Measurements from ENCODE around the gene MEPCE.
"Not testable (repeated sequence)": the region's sequence is repeated elsewhere in the genome, so short reads cannot be mapped to it uniquely, and the experiment has no call there.

MEPCE gene, protein sequence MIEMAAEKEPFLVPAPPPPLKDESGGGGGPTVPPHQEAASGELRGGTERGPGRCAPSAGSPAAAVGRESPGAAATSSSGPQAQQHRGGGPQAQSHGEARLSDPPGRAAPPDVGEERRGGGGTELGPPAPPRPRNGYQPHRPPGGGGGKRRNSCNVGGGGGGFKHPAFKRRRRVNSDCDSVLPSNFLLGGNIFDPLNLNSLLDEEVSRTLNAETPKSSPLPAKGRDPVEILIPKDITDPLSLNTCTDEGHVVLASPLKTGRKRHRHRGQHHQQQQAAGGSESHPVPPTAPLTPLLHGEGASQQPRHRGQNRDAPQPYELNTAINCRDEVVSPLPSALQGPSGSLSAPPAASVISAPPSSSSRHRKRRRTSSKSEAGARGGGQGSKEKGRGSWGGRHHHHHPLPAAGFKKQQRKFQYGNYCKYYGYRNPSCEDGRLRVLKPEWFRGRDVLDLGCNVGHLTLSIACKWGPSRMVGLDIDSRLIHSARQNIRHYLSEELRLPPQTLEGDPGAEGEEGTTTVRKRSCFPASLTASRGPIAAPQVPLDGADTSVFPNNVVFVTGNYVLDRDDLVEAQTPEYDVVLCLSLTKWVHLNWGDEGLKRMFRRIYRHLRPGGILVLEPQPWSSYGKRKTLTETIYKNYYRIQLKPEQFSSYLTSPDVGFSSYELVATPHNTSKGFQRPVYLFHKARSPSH

GRCh38 chr7:100429637-100430492, at the start of gene MEPCE:
MEPCE (plus strand) TSS chr7:100429831; CDS start chr7:100430019, 188 bp downstream.
- POLR2A ChIA-PET (ENCODE audit: low non-redundant PET): interaction anchor here (0.6 to 1.3 kb wide), 7 partner anchors 11 to 667 kb away, joined by 3 to 7 read pairs (median 3); partner anchors contain the start of genes AP4M1 and MCM7
- no peak for TF ChIP-seq CTCF (conservative IDR thresholded peaks at IDR 0.05; ENCODE audit: low read depth)
- CTCF ChIA-PET: interaction anchor here (0.6 to 1.1 kb wide), 4 partner anchors 21 to 134 kb away, joined by 3 to 6 read pairs (median 4); no protein-coding TSS in a partner anchor
- peak; percentile 99 for DNase-seq (ENCODE audit: low spot score)
- peak within 1 kb of the TSS; percentile 95 for H3K27ac ChIP-seq

- no peak overlapping the region for H3K27ac ChIP-seq
- TF ChIP-seq CTCF (conservative IDR thresholded peaks at IDR 0.05; ENCODE audit: low read depth): no peak
- DNase-seq (ENCODE audit: low spot score): no peak
- ChIA-PET POLR2A (ENCODE audit: low non-redundant PET) (no interaction called here), CTCF (interaction anchor here (0.7 kb wide), 1 partner anchor 980 kb away, joined by 6 read pairs; no protein-coding TSS in a partner anchor)
These were observed 49.4 kb upstream of the MEPCE start for GRCh38 chr7:100380196-100380595.

DNA sequence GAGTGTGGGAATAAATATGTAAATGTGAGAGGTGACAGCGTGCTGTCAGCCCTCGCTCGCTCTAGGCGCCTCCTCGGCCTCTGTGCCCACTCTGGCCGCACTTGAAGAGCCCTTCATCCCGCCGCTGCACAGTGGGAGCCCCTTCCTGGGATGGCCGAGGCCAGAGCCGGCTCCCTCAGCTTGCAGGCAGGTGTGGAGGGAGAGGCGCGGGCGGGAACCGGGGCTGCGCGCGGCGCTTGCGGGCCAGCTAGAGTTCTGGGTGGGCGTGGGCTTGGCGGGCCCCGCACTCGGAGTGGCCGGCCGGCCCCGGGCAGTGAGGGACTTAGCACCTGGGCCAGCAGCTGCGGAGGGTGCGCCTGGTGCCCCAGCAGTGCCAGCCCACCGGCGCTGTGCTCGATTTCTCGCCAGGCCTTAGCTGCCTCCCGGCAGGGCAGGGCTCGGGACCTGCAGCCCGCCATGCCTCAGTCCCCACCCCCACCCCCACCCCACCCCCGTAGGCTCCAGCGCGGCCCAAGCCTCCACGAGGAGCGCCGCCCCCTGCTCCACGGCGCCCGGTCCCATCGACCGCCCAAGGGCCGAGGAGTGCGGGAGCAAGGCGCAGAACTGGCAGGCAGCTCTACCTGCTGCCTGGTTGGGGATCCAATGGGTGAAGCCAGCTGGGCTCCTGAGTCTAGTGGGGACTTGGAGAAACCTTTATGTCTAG, 47.9 kb upstream of the MEPCE start:
- H3K27ac ChIP-seq; CTCF ChIA-PET; POLR2A ChIA-PET (ENCODE audit: low non-redundant PET); DNase-seq (ENCODE audit: low spot score): not testable (repeated sequence)

DNA sequence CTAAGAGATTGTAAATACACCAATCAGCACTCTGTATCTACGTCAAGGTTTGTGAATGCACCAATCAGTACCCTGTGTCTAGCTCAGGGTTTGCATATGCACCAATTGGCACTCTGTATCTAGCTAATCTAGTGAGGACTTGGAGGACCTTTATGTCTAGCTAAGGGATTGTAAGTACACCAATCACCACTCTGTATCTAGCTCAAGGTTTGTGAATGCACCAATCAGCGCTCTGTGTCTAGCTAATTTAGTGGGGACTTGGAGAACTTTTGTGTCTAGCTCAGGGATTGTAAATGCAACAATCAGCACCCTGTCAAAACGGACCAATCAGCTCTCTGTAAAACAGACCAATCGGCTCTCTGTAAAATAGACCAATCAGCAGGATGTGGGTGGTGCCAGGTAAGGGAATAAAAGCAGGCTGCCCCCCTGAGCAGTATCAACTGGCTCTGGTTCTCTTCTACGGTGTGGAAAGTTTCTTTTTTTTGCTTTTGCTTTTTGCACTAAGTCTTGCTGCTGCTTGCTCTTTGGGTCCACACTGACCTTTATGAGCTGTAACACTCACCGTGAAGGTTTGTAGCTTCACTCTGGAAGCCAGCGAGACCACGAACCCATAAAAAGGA, 47.3 kb upstream of the MEPCE start:
- CTCF ChIA-PET: interaction anchor here (0.6 kb wide), 1 partner anchor 24 kb away, joined by 3 read pairs; no protein-coding TSS in a partner anchor
- DNase-seq (ENCODE audit: low spot score); POLR2A ChIA-PET (ENCODE audit: low non-redundant PET); H3K27ac ChIP-seq: not testable (repeated sequence)

DNA sequence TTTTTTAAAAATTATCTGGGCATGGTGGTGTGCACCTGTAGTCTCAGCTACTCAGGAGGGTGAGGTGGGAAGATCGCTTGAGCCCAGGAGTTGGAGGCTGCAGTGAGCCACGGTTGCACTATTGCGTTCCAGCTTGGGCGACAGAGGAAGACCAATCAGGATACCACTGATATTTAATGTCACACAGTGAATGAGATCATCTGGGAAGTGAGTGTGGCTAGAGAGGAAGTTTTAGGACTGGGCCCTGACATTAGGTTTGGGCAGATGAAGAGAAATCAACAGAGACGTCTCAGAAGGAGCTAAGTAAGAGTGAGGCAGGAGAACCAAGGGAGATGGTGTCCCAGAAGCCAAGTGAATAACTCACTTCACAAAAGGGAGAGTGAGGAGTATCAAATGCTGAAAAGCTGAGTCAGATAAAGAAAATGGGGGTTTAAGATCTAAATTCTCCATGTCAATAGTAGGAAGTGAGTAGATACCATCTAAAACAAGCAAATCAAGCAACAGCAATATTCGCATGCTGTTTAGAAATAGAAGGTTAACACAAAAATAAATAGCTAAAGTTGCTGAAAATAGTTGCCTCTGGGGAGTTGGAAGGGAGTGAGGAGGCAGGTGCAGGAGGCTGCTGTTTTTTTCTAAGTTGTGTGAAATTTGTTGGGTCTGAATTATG, 44.9 kb upstream of the MEPCE start:
- no peak for TF ChIP-seq CTCF (conservative IDR thresholded peaks at IDR 0.05; ENCODE audit: low read depth)
- ChIA-PET POLR2A (ENCODE audit: low non-redundant PET) (no interaction called here), CTCF (interaction anchor here (0.6 kb wide), 2 partner anchors 17 to 253 kb away, joined by 4 to 5 read pairs; no protein-coding TSS in a partner anchor)
- no peak for DNase-seq (ENCODE audit: low spot score)
- H3K27ac ChIP-seq: no peak overlapping the region

DNA sequence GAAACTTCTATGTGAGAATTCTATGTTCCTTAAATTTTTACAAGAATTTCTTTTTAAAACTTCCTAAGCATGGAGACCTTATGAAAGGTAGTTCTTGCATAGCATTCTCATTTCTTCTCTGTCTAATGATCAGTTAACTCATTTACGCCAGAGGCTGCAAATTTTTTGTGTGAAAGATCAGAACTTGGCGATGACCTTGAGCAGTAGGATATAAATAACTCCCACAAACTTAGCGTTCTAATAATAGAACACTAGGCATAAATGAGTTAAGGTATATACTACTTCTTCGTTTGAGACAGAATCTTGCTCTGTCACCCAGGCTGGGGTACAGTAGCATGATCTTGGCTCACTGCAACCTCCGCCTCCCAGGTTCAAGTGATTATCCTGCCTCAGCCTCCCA, 42.7 kb upstream of the MEPCE start:
- no peak for TF ChIP-seq CTCF (conservative IDR thresholded peaks at IDR 0.05; ENCODE audit: low read depth)
- no peak for DNase-seq (ENCODE audit: low spot score)
- CTCF ChIA-PET: no interaction called here
- POLR2A ChIA-PET (ENCODE audit: low non-redundant PET): no interaction called here
- no peak overlapping the region for H3K27ac ChIP-seq

All from RWPE1 (cell line).